Fibroblast of lung (primary cell): ENCODE data around the gene GLB1L3.

Source experiments
- CTCF ChIP-seq, 2 donors: IDR thresholded peaks in 1 of 2; conservative IDR thresholded peaks in 1 of 2; 1 replicate in 1 of 2; 2 replicates in 1 of 2; pipeline ENCODE4 v1.5.1; 2011 to 2012; ENCODE audit warnings: low read length in 2 of 2, control low read depth in 1 of 2, inconsistent platforms in 1 of 2, low read depth in 1 of 2, mild to moderate bottlenecking in 1 of 2
- EZH2 ChIP-seq: IDR thresholded peaks from 2 replicates; pipeline ENCODE4 v1.5.1; 2012; ENCODE audit warnings: low read length, control low read depth, mild to moderate bottlenecking; ENCODE audit errors: missing control alignments

GRCh38 chr11:134243913-134244312, 32.3 kb upstream of the GLB1L3 start:
- no peak for TF ChIP-seq EZH2
- no peak for TF ChIP-seq CTCF (conservative IDR thresholded peaks at IDR 0.05 in 1 of 2, IDR thresholded peaks at IDR 0.05 in 1 of 2; ENCODE audit: low read depth in 1 of 2, low read length in 2 of 2)
